HepG2 (cell line): ENCODE results near the gene FBLN7. TPM values are rescaled to one million over a fixed set of nuclear protein-coding genes. Genes with fewer than 3 reads are reported as not detected.

ENCODE experiments used
- ATAC-seq: fragments of 200-7000 bp; cut with Tn5 transposase; 3 replicates; pipeline ENCODE4 v1.9.1; 2020; ENCODE audit warnings: mild to moderate bottlenecking, moderate library complexity
- BruUV-seq: library from RNA; stranded (reverse); fragments of 400-500 nt; replicated peaks from 2 replicates; lab custom pipeline; 2021; lab: Mats Ljungman, UMichigan
- CTCF ChIA-PET: fragments of 300-600 bp; formaldehyde crosslinking; extraction: SDS; loops from one replicate; lab custom pipeline; 2021; ENCODE audit warnings: low total read pairs, inconsistent platforms, low intra/inter-chr PET ratio; lab: Yijun Ruan, JAX
- POLR2A ChIA-PET: fragments of 350-600 bp; sonication (Branson Sonifier 250); formaldehyde crosslinking; loops from one replicate; lab custom pipeline; 2020; ENCODE audit warnings: antibody characterized with exemption, inconsistent platforms; lab: Yijun Ruan, JAX
- DNase-seq: peaks from one replicate; pipeline ENCODE4 v3.0.0-alpha.2; 2015; ENCODE audit warnings: low spot score
- FAIRE-seq: peaks from 3 replicates; lab custom pipeline; 2011; peaks lifted over from hg19 to GRCh38; lab: Jason Lieb, UNC
- H2AFZ ChIP-seq: one replicate; pipeline ENCODE4 v1.6.1; 2011; ENCODE audit warnings: low read length, inconsistent platforms
- H3K27ac ChIP-seq: fragments of 300-600 bp; 3 replicates; pipeline ENCODE4 v1.8.0; 2011; ENCODE audit warnings: mixed run types, mild to moderate bottlenecking, mixed read lengths, low read length, inconsistent platforms; ENCODE audit not compliant: insufficient read depth; ENCODE audit errors: extremely low read length
- H3K27me3 ChIP-seq, 2 experiments: fragments of 200-600 bp in 1 of 2; 2 replicates in 1 of 2; 3 replicates in 1 of 2; pipeline versions ENCODE4 v1.6.0 to v1.8.0; 2011; ENCODE audit warnings: low read length in 2 of 2, mild to moderate bottlenecking in 2 of 2, moderate library complexity in 2 of 2, inconsistent platforms in 1 of 2; ENCODE audit not compliant: insufficient read depth in 2 of 2, control insufficient read depth in 1 of 2
- H3K36me3 ChIP-seq, 2 experiments: fragments of 200-600 bp in 1 of 2; replicated peaks in 1 of 2; 2 replicates in 1 of 2; 3 replicates in 1 of 2; pipeline versions ENCODE4 v1.5.1 to v1.8.0; 2011; ENCODE audit warnings: low read length in 2 of 2, inconsistent platforms in 1 of 2; ENCODE audit not compliant: insufficient read depth in 2 of 2, control insufficient read depth in 1 of 2
- H3K4me1 ChIP-seq: 2 replicates; pipeline ENCODE4 v1.5.1; 2012; ENCODE audit warnings: low read length, inconsistent platforms; ENCODE audit not compliant: insufficient read depth
- H3K4me2 ChIP-seq: 2 replicates; pipeline ENCODE4 v1.6.0; 2011; ENCODE audit warnings: low read depth, low read length, inconsistent platforms
- H3K4me3 ChIP-seq, 3 experiments: fragments of 200-600 bp in 1 of 3; sonication (generic), shearing (Covaris generic) in 1 of 3; replicated peaks in 1 of 3; 2 replicates each; pipeline ENCODE4 v1.5.1; 2011 to 2016; ENCODE audit warnings: low read length in 3 of 3, inconsistent platforms in 2 of 3, low read depth in 2 of 3, mild to moderate bottlenecking in 2 of 3, control low read depth in 1 of 3, mixed read lengths in 1 of 3; ENCODE audit not compliant: insufficient read depth in 1 of 3
- H3K79me2 ChIP-seq: one replicate; pipeline ENCODE4 v1.6.1; 2011; ENCODE audit warnings: low read length, inconsistent platforms; ENCODE audit not compliant: insufficient read depth
- H3K9ac ChIP-seq: 2 replicates; pipeline ENCODE4 v1.6.0; 2011; ENCODE audit warnings: mild to moderate bottlenecking, low read depth, low read length, inconsistent platforms; ENCODE audit not compliant: insufficient read depth
- H3K9me3 ChIP-seq: 2 replicates; pipeline ENCODE4 v1.5.1; 2012; ENCODE audit warnings: mild to moderate bottlenecking, low read length
- H4K20me1 ChIP-seq: 2 replicates; pipeline ENCODE4 v1.6.0; 2011; ENCODE audit warnings: inconsistent platforms, mild to moderate bottlenecking, low read length, moderate library complexity; ENCODE audit not compliant: insufficient read depth
- ARID2 ChIP-seq: sonication (generic); formaldehyde crosslinking; IDR thresholded peaks from 2 replicates; pipeline ENCODE4 v1.8.1; 2022; ENCODE audit warnings: mild to moderate bottlenecking, missing genetic modification reagents, borderline replicate concordance
- HOXA3 ChIP-seq: sonication (generic); formaldehyde crosslinking; IDR thresholded peaks from 2 replicates; pipeline ENCODE4 v1.5.0; 2020; ENCODE audit warnings: missing genetic modification reagents
- NONO ChIP-seq, 2 experiments: fragments of 450-650 bp in 1 of 2; sonication (generic) in 1 of 2; formaldehyde crosslinking in 1 of 2; IDR thresholded peaks in 1 of 2; conservative IDR thresholded peaks in 1 of 2; 2 replicates each; pipeline versions ENCODE4 v1.6.1 to v1.8.0; 2017 to 2022; ENCODE audit warnings: mild to moderate bottlenecking in 1 of 2, missing genetic modification reagents in 1 of 2, moderate library complexity in 1 of 2
- PHF20 ChIP-seq: sonication (generic); formaldehyde crosslinking; IDR thresholded peaks from 2 replicates; pipeline ENCODE4 v1.5.0; 2020; ENCODE audit warnings: mild to moderate bottlenecking, missing genetic modification reagents
- STAG1 ChIP-seq: sonication (generic); formaldehyde crosslinking; IDR thresholded peaks from 2 replicates; pipeline ENCODE4 v1.4.0; 2020; ENCODE audit warnings: missing genetic modification reagents
- ZC3H13 ChIP-seq: sonication (generic); formaldehyde crosslinking; IDR thresholded peaks from 2 replicates; pipeline ENCODE4 v1.8.1; 2023; ENCODE audit warnings: mild to moderate bottlenecking, missing genetic modification reagents, moderate library complexity
- ZNF30 ChIP-seq: sonication (generic); formaldehyde crosslinking; IDR thresholded peaks from 2 replicates; pipeline ENCODE4 v1.5.0; 2020; ENCODE audit warnings: mild to moderate bottlenecking, missing genetic modification reagents
- ZNF563 ChIP-seq: sonication (generic); formaldehyde crosslinking; IDR thresholded peaks from 2 replicates; pipeline ENCODE4 v1.8.0; 2022; ENCODE audit warnings: mild to moderate bottlenecking, moderate library complexity, missing genetic modification reagents
- ZNF674 ChIP-seq: sonication (generic); formaldehyde crosslinking; IDR thresholded peaks from 2 replicates; pipeline ENCODE4 v1.5.0; 2020; ENCODE audit warnings: low read depth, mild to moderate bottlenecking, missing genetic modification reagents
- ZNF737 ChIP-seq: sonication (generic); formaldehyde crosslinking; IDR thresholded peaks from 2 replicates; pipeline ENCODE4 v1.5.0; 2020; ENCODE audit warnings: missing genetic modification reagents, mild to moderate bottlenecking, borderline replicate concordance
- ZNF883 ChIP-seq: sonication (generic); formaldehyde crosslinking; IDR thresholded peaks from 2 replicates; pipeline ENCODE4 v1.5.1; 2020; ENCODE audit warnings: mild to moderate bottlenecking, missing genetic modification reagents; ENCODE audit errors: not compliant biosample characterization
- WGBS: methylation state at CpG from one replicate; pipeline ENCODE4 v1.1.6; 2017; ENCODE audit warnings: low lambda C conversion rate; 5-methylcytosine and 5-hydroxymethylcytosine counted together
- in situ Hi-C: cut with HindIII; loops from 2 replicates; pipeline ENCODE4 v1.10.0; 2017; ENCODE audit warnings: low pct_unique_long_range_greater_than_20kb; ENCODE audit not compliant: extremely low pct_ligation_motif_present
- intact Hi-C: fragments of 100-400 bp; cut with micrococcal nuclease; formaldehyde crosslinking; loops from one replicate; pipeline ENCODE4 v1.10.0; 2022; ENCODE audit not compliant: unreplicated experiment
- polyA plus RNA-seq, 8 experiments: library from polyadenylated mRNA; depleted of rRNA in 3 of 8; stranded (reverse) in 7 of 8; unstranded in 1 of 8; fragments of >200 nt; fragmentation: Illumina TruSeq in 4 of 8; extraction: Trizol in 4 of 8; gene quantifications; 2 replicates each; pipeline versions ENCODE4 v1.2.1 to v1.2.3, GENCODE V29; 2011 to 2016; ENCODE audit warnings: low read depth in 4 of 8, missing spikeins in 1 of 8, mixed read lengths in 1 of 8; ENCODE audit not compliant: insufficient read depth in 1 of 8
- total RNA-seq, 5 experiments: library from RNA; depleted of rRNA; stranded (reverse); fragments of >200 nt; fragmentation: Illumina TruSeq; extraction: Trizol; gene quantifications; 2 replicates each; pipeline ENCODE4 v1.2.3, GENCODE V29; 2016; ENCODE audit warnings: low read depth in 1 of 5
- TF ChIP-seq, protein P1 (sequence below): sonication (generic); formaldehyde crosslinking; IDR thresholded peaks from 2 replicates; pipeline ENCODE4 v1.8.0; 2022; ENCODE audit warnings: missing genetic modification reagents, low read depth, mild to moderate bottlenecking, borderline replicate concordance
- TF ChIP-seq, protein P2 (sequence below): sonication (generic); IDR thresholded peaks from 2 replicates; pipeline ENCODE4 v1.6.1; 2016; ENCODE audit warnings: low read depth, borderline replicate concordance

FBLN7 gene
- total and polyA plus RNA-seq, 2 of the 13 experiments (the other 11 are each of a cell fraction or from before 2014, with no cell fraction given): 1.4 to 2.3 TPM

DNA sequence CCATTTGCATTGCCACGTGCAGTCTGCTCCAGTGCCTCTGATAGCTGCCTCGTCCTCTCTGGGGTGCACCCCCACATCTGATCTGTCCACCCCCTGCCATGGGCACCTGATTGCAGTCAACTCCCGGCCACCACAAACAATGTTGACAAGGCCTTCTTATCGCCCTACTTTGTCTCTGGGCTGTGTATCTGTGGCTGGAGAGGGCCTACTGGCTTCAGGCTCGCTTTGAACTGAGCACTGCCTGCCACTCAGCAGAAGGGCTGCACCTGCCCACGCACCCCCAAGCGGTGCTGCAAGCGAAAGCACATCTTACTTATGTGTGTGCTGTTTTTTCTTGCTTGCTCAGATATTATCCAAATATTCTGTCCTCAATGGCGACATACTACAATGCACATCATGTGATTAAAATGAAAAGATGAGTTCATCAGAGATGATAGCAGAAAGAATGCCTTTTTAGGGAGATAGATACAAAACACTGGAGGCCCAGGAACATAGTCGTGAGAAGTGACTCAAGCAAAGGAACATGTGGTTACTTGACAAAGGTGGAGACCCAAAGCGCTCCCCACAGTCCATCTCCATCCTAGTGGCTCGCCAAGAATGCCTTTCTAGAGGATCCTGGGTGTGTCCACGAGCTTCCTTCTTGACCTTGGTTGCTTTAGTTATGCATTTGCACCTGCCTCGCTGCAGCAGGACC lies 28.8 kb downstream of the FBLN7 start:
- peak; percentile 27 for TF ChIP-seq ZNF883 (CRISPR knock-in tag)
- no peak for TF ChIP-seq ZNF30 (CRISPR knock-in tag)
- no TSS peak for BruUV-seq

DNA sequence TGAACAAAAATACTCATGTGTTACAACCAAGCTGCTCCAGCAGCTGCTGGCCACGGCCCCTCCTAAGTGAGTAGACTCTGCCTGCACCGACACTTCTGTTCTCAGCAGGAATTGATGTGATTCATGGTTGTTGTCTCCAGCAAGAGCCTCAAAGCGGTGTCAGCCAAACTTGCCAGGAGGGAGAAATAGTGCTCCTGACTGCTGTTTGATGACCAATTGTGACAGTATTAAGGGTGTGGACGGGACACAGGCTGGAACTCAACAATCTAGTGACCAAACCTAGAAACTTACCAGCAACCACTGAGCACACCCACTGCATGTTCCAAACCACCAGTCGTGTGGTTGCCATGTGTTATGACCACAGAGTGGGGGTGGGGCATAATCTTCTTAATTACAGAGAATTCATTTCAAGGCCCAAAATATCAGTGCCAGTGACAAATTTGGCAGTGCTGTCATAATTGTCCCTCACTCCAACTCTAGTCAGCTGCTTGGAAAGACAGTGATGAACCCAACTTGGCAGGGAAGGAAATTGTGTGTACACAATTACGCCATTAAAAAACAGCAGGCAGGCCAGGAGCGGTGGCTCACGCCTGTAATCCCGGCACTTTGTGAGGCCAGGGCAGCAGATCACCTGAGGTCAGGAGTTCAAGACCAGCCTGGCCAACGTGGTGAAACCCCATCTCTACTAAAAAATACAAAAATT lies 30.4 kb downstream of the FBLN7 start:
- Histone ChIP-seq H2AFZ (no peak overlapping the region), H3K79me2 (no peaks in the 10 kb centered on the region), H3K27me3 (no peaks in the 10 kb centered on the region; a peak in 1 of 5 replicates), H3K27ac (peak overlapping the region; percentile 5), H3K9me3 (no peaks in the 10 kb centered on the region), H3K4me2 (peak overlapping the region; percentile 62; the same call in 1 of the 2 replicates), H3K9ac (no peak overlapping the region), H3K36me3 (no peaks in the 10 kb centered on the region), H3K4me1 (peaks cover 58% of the 10 kb centered on the region), H4K20me1 (no peaks in the 10 kb centered on the region), H3K4me3 (no peak overlapping the region)
- CTCF ChIA-PET: no interaction called here
- WGBS: 32% methylated on average over 10 of the region's 10 CpGs
- in situ Hi-C loops (no loop called here), intact Hi-C loops (no loop called here)
- ATAC-seq (peak; percentile 9), FAIRE-seq (no peak), DNase-seq (peak; percentile 20)
- POLR2A ChIA-PET: no interaction called here
- no TSS peak for BruUV-seq
- TF ChIP-seq ZNF674 (CRISPR knock-in tag) (0 out of 2 replicates have a peak, but pooled peaks have one; percentile 36), ARID2 (CRISPR knock-in tag) (0 out of 2 replicates have a peak, but pooled peaks have one; percentile 38), HOXA3 (peak; percentile 54), PHF20 (0 out of 2 replicates have a peak, but pooled peaks have one; percentile 4), NONO (IDR thresholded peaks at IDR 0.05) (no peak), NONO (CRISPR knock-in tag; conservative IDR thresholded peaks at IDR 0.05) (peak; percentile 30; the same call in 1 of the 2 replicates), ZC3H13 (0 out of 2 replicates have a peak, but pooled peaks have one; percentile 46), STAG1 (CRISPR knock-in tag) (no peak), ZNF563 (CRISPR knock-in tag) (no peak), ZNF737 (CRISPR knock-in tag) (no peak)
- TF ChIP-seq, protein P1, sequence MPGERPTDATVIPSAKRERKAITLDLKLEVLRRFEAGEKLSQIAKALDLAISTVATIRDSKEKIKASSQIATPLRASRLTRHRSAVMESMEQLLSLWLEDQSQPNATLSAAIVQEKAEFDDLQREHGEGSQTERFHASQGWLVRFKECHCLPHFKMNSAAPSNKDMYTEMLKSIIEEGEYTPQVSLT (CRISPR knock-in tag): 0 out of 2 replicates have a peak, but pooled peaks have one; percentile 9
- TF ChIP-seq, protein P2, sequence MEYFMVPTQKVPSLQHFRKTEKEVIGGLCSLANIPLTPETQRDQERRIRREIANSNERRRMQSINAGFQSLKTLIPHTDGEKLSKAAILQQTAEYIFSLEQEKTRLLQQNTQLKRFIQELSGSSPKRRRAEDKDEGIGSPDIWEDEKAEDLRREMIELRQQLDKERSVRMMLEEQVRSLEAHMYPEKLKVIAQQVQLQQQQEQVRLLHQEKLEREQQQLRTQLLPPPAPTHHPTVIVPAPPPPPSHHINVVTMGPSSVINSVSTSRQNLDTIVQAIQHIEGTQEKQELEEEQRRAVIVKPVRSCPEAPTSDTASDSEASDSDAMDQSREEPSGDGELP: peak; percentile 41; the same call in 1 of the 2 replicates

More for the DNA sequence above, 28.8 kb downstream of the FBLN7 start:
- no peak overlapping the region for H3K4me2 ChIP-seq
- no peaks in the 10 kb centered on the region for H3K79me2 ChIP-seq
- no peak overlapping the region for H2AFZ ChIP-seq
- WGBS: 65% methylated on average over 14 of the region's 14 CpGs
- no peak overlapping the region for H3K9ac ChIP-seq
- ATAC-seq (peak; percentile 19; the same call in 2 of the 3 replicates), FAIRE-seq (no peak), DNase-seq (no peak)
- POLR2A ChIA-PET: no interaction called here
- H3K4me1 ChIP-seq: peaks cover 49% of the 10 kb centered on the region
- intact Hi-C loops (no loop called here), in situ Hi-C loops (no loop called here)
- no peaks in the 10 kb centered on the region for H4K20me1 ChIP-seq
- CTCF ChIA-PET: no interaction called here
- H3K4me3 ChIP-seq: no peak overlapping the region
- H3K27me3 ChIP-seq: no peaks in the 10 kb centered on the region; a peak in 1 of 5 replicates
- no peaks in the 10 kb centered on the region for H3K9me3 ChIP-seq
- no peaks in the 10 kb centered on the region for H3K36me3 ChIP-seq
- H3K27ac ChIP-seq: no peak overlapping the region
